ENCODE results near the gene SPG7.

Gene SPG7

GRCh38 chr16:89482150-89482816, 25.9 kb upstream of the SPG7 start:
- no peak overlapping the region for H3K4me3 ChIP-seq (ENCODE audit: low read depth, low read length)
- ChIA-PET POLR2A (interaction anchor here (0.5 kb wide), 1 partner anchor 93 kb away, joined by 4 read pairs; no protein-coding TSS in a partner anchor), CTCF (interaction anchor here (0.7 kb wide), 1 partner anchor 11 kb away, joined by 4 read pairs; no protein-coding TSS in a partner anchor)
- peak overlapping the region; percentile 43 for H3K27ac ChIP-seq (ENCODE audit: extremely low read depth, low read depth, low read length)
- H3K36me3 ChIP-seq (ENCODE audit: control insufficient read depth in 2 of 2, insufficient read depth in 1 of 2, low read length in 2 of 2): no peaks in the 10 kb centered on the region
- no peaks in the 10 kb centered on the region for H3K9me3 ChIP-seq (ENCODE audit: control insufficient read depth, insufficient read depth, low read depth, low read length)
- peaks cover 53% of the 10 kb centered on the region for H3K4me1 ChIP-seq (ENCODE audit: control insufficient read depth, insufficient read depth, low read length)
- TF ChIP-seq GLIS1 (tag by site-specific recombination; IDR thresholded peaks at IDR 0.05) (peak; percentile 98), ZNF341 (tag by site-specific recombination; IDR thresholded peaks at IDR 0.05; ENCODE audit: low read depth) (no peak), ZBTB20 (tag by site-specific recombination; IDR thresholded peaks at IDR 0.05) (0 out of 2 replicates have a peak, but pooled peaks have one; percentile 14), ZNF274 (IDR thresholded peaks at IDR 0.05; ENCODE audit: low read length) (no peak), ZNF274 (tag by site-specific recombination; IDR thresholded peaks at IDR 0.05; ENCODE audit: borderline replicate concordance) (no peak), CTCF (tag by site-specific recombination; IDR thresholded peaks at IDR 0.05) (no peak), REST (tag by site-specific recombination; IDR thresholded peaks at IDR 0.05) (no peak), MEIS1 (CRISPR knock-in tag; IDR thresholded peaks at IDR 0.05; ENCODE audit: borderline replicate concordance) (no peak), ZNF677 (tag by site-specific recombination; IDR thresholded peaks at IDR 0.05) (no peak), KLF17 (tag by site-specific recombination; IDR thresholded peaks at IDR 0.05) (no peak), ZNF133 (tag by site-specific recombination; IDR thresholded peaks at IDR 0.05) (no peak), ZBTB17 (tag by site-specific recombination; IDR thresholded peaks at IDR 0.05) (peak; percentile 42; the same call in 1 of the 2 replicates), ZNF701 (tag by site-specific recombination; IDR thresholded peaks at IDR 0.05) (no peak), ZNF560 (tag by site-specific recombination; IDR thresholded peaks at IDR 0.05; ENCODE audit: borderline replicate concordance) (no peak), ZFP3 (tag by site-specific recombination; IDR thresholded peaks at IDR 0.05; ENCODE audit: low read depth) (no peak), ZNF529 (tag by site-specific recombination; IDR thresholded peaks at IDR 0.05; ENCODE audit: insufficient replicate concordance) (no peak), ZNF138 (tag by site-specific recombination; IDR thresholded peaks at IDR 0.05; ENCODE audit: borderline replicate concordance) (no peak), ZNF48 (tag by site-specific recombination; IDR thresholded peaks at IDR 0.05) (no peak), KLF7 (tag by site-specific recombination; IDR thresholded peaks at IDR 0.05; ENCODE audit: borderline replicate concordance) (no peak), MYNN (tag by site-specific recombination; IDR thresholded peaks at IDR 0.05; ENCODE audit: borderline replicate concordance) (no peak), GLIS2 (tag by site-specific recombination; IDR thresholded peaks at IDR 0.05) (peak; percentile 53), ZNF555 (tag by site-specific recombination; conservative IDR thresholded peaks at IDR 0.05) (no peak), SETDB1 (IDR thresholded peaks at IDR 0.05; ENCODE audit: insufficient read length, low read length) (no peak), ZBTB21 (tag by site-specific recombination; IDR thresholded peaks at IDR 0.05) (no peak), ZNF362 (tag by site-specific recombination; IDR thresholded peaks at IDR 0.05) (no peak), ZNF488 (tag by site-specific recombination; IDR thresholded peaks at IDR 0.05) (no peak), ZSCAN5A (tag by site-specific recombination; IDR thresholded peaks at IDR 0.05) (no peak)

Data from HEK293 (cell line).